Stimulated activated CD8-positive, alpha-beta memory T cell treated with anti-CD3 and anti-CD28 coated beads, Interleukin-7, amount 100 ng/mL, for 4 hours (primary cell): ENCODE results near the gene SHOC2.

Experiments used
- DNase-seq, 2 donors: peaks; one replicate each; pipeline ENCODE4 v3.0.0-alpha.2; 2020; ENCODE audit warnings: low read depth in 2 of 2

Gene SHOC2

DNA sequence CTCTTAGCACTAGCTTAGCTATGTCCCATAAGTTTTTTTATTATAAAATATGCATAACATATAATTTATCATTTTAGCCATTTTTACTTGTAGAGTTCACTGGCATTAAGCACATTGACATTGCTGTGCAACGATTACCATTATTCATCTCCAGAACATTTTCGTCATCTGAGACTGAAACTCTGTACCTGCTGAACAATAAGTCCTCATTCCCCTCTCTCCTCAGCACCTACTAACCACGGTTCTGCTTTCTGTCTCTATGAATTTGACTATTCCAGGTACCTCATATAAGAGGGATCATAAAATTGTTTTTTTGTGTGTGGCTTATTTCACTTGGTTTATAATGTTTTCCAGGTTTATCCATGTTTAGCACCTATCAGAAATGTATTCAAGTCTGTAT, 64.1 kb downstream of the SHOC2 start:
- no peak for DNase-seq

DNA sequence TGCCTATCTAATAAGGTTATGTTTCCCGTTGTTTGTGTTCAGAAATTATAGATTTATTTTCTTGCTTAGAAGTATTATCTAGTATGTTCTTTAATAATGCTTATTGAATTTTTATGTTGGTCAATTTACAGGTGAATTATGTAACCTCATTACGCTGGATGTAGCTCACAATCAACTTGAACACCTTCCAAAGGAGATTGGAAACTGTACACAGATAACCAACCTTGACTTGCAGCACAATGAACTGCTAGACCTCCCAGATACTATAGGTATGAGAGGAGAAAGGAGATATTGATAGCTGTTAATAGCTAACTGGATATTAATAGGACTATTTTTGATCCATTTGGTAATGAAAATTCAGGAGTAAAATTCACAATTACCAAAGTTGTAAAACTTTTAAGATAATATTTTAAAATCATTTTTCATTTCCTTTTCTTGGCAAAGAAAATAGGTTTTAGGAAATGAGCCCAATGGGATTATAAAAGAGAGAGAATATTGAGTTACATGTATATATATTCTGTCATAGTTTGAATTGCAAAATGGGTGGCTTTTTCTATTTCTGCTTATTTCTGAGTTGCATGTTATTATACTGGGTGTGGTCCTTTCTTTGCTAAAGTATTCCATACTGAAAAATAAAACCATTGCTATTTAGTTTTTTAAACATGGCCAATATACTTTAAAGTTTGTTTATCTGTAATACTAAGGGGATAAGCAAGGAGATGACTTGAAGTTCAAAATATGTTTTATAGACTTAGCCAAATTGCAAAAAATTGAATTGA, 66.3 kb downstream of the SHOC2 start:
- no peak for DNase-seq

DNA sequence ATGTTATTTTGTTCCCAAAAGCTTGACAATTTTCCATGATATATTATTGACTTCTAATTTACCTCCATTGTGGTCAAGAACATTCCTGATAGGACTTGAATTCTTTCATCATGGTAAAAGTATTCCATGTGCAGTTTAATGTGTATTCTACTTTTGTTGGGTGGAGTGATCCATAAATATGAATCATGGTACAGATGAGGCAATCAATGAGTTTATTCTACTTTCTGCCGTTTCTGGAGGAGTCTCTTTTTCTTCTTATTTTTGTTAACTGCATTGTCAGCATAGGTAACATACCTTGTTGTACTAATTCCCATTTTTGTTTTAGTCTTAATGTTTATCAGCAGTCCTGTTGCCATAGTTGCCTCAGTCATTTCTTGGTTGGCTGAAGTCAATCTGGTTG, 69.6 kb downstream of the SHOC2 start:
- DNase-seq = no peak

DNA sequence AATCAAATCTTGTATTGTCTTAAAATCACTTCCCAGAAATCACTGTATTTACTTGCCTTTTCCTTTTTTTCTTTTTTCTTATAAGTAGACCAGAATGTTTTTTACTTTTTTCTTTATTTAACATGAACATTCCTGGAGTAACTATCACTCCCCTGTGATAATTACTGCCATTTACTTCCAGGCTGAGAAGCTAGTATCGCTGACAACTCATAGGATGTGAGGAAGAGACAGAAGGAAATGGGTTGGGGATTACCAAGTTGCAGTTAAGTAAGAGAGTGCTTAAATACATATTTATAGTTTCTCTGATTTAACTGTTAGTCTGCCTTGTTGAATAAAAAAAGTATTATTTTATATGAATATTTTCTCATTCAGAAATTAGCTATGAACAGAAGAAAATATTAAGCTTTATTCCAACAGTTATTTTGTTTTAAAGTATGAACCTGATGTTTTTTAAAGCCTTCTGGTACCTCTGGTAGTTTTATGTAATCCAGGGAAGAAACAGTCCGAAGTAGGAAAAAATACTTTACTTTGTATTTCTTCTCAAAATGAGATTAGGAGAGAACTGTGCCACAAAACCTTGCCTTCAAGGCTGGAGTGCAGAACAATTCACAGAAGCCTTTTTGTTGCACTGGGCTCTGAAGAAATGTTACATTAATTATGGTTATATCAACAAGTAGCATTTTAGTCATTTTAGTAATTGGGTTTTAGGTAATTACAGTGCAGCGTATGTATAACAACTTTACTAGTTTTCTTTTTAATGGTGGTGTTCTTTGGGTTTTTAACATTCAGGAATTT, 72.8 kb downstream of the SHOC2 start:
- no peak for DNase-seq

DNA sequence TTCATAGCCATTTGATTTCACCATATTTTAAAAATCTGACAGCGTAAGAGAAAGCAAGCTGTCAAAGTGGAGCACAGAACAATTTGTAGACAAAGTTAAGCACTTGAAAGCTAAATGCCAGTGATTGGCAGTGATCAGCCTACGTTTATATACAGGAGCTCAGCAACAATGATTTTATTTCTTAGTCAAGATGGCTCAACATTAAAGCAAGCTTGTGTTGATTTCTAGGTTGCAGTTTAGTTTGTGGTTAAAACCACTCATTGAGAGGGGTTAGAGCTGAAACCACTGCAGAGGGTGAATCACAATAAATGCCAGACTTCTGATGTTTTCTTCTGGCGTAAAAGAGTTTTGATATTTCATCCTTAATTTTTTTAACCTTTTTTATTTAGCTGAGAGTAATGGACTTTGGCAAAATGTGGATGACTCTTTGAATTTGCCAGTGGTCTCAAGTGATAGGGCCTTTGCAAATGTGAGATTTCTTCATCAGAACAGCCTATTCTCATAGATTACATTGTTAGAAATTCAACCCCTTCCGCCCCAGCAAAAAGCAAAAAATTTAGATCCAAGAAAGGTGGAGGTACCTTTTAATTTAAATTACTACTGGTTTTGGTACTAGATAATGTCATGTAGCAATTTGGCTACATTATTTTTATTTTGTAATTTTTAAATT, 73.8 kb downstream of the SHOC2 start:
- DNase-seq = no peak

DNA sequence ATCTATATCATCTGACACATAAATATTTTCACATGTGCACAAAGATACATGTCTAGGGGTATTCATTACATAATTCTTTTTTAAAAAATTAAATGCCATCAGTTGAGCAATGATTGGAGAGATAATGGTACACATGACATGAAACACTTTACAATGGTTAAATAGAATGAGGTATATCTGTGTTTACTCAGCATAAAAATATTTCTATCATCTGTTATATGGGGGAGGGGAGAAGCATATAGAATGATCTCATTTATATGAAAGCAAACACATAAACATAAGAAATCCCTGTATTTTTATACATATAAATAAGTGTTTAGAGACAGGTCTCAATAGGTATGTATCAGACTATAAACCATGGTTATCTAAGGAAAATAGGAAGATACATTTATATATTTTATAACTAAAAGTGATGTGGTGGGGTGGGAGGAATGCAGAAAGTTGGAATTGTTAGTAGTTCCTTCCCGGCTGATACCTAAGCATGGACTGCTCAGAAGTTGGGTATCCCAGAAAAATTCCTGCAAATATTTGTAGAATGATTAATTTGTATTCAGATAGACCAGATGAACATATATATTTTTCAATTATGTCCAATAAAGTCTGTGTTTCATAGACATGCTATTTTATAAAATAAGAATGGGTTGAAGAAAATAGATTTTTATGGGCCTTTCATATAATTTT, 75.1 kb downstream of the SHOC2 start:
- no peak for DNase-seq

DNA sequence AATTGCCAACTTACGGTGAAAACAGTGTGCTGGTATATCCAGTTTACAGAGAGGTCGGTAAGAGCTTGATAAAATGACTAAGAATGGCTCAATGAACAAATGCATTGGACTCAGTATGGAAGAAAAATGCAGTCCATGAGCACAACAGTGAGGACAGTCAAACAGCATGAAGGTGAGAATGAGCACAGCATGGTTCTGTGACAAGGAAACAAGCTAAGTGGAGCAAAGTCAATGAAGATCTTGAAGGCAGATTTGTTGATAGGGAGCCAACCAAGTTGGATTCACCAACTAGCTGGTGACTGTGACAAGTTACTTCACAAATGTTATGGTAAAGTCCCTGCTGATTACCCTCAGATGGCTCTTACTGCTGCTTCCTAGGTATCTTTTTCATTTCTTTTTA, 75.9 kb downstream of the SHOC2 start:
- DNase-seq = no peak

DNA sequence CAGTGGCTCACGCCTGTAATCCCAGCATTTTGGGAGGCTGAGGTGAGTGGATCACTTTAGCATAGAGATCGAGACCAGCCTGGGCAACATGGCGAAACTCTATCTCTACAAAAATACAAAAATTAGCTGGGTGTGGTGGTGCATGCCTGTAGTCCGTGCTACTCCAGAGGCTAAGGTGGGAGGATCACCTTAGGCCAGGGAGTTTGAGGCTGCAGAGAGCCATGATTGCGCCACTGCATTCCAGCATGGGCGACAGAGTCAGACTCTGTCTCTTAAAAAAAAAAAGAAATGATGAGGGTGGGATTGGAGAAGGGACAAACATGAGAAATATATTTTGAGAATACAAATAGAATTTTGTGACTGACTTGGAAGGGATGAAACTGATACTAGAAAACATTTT, 76.9 kb downstream of the SHOC2 start:
- no peak for DNase-seq

DNA sequence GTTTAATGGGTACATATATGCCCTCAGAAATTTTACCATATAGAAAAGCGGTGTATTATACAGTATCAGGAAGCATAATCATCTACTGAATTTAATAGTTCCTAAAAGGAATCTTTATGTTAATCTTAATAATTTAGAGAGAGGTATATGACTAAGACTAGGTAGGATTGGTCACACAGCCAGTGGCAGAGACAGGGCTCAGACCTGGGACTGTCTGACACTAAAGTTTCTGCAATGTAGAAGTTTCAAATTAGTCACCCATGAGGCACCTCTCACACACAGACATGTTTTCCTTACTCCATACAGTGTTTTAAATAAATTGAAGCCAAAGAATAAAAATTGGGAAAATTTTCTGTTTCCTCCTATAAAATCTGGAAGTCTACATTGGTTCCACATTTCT, 84.6 kb downstream of the SHOC2 start:
- DNase-seq = no peak

DNA sequence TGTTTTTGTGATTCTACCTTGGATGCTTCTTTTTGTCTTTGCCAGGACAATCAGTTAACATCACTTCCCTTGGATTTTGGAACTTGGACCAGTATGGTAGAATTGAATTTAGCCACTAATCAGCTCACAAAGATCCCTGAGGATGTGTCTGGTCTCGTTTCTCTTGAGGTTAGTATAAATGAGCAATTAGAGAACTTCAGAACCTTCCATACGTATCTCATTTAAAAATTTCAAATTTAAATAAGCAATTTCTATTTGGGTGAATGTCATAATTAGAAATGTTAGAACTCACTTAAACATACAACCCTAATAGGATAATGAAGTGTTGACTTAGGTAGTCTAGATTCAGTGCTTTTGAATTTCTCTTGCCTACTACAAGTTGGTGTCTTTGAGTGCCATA, 88.1 kb downstream of the SHOC2 start:
- DNase-seq = no peak

DNA sequence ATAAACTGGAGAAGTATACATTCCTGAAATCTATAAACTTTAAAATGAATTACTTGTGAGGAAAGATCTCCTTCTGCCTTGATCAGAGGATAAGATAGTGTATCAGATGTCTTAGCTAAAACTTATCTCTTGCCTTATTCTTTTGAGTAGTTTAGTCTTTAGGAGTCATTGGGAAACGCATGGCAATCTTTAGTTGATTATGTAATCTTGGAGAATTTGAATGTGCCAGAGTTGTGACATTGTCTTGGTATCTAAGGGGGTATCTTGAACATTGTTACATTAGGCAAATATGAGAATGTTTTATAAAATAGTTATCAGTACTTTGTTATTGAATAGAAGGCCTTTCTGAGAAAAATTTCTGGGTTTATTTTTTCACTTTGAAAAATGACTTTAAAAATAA, 95.8 kb downstream of the SHOC2 start:
- DNase-seq = no peak

DNA sequence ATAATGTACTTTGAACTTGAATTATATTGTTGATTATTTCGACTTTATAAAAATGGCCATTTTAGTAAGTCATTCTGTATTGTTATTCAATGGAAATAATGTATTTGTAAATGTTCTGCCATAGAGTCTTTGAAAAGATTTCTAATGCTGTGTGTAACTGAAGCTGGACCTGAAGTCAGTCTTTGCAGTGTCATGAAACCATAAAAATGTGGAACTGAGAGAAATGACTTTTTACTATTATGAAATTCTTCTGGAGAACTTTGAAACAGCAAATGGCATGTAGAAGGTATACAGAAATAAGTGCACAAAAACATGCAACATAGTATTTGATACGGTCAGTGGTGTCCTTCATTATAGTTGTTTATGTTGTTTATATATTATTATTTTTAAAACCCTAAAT, 97.7 kb downstream of the SHOC2 start:
- no peak for DNase-seq

DNA sequence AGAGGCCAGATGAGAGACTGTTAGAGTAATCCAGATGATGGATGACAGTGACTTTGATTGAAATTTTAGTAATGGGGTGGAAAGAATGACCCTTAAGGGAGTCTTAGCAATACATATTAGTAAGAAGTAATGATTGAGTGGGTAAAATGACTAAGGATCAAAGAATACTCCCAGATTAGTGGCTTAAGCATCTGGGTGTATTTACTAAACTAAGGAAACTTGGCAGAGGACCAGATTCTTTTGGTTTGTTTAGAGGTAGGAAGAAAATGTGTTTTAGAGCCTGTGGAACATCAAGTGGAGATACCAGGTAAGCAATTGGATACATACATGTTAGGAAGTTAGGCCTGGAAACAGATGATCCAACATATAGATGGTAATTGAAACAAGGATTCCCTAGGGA, 98.6 kb downstream of the SHOC2 start:
- DNase-seq = no peak

DNA sequence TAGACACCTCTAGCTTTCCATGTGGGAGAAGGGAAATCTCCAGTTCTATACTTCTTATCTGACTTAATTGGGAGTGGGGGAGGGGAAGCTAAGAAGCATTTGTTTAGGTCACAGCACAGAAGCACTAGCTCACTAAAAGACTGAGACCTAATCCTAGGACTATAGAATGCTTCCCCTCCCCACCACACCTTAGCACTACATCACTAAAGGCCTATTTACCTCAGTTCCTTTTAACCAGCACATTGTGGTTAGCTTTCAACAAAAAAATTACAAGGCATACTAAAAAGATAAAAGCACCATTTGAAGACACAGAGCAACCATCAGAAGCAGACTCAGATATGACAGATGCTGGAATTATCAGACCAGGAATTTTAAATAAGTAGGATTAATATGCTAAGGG, 103.7 kb downstream of the SHOC2 start:
- DNase-seq = no peak

DNA sequence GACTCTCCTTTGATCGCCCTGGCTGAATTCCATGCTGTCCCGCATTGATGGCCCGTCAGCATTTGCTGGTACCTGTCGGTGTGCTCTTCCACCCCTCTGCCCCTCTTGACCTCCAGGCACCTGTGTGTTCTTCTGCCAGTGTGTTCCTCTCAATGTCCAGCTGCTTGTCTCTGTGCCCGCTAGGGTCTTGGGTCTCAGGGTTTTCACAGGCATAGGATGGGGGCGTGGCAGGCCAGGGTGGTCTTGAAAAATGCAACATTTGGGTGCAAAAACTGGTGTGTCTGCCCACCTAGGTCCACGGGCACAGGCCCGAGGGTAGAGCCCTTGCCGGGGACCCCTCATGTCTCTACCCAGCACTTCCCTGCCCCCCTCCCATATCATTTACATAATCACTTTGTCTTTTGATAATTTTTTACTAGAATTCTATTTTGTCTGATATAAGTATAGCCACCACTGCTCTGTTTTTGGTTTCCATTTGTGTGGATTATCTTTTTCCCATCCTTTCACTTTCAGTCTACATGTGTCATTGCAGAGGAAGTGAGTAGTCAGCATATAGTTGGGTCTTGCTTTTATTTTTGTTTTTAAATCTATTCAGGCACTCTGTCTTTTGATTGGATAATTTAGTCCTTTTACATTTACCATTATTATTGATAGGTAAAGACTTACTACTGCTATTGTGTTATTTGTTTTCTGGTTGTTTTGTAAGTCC, 110.8 kb downstream of the SHOC2 start:
- DNase-seq = no peak

DNA sequence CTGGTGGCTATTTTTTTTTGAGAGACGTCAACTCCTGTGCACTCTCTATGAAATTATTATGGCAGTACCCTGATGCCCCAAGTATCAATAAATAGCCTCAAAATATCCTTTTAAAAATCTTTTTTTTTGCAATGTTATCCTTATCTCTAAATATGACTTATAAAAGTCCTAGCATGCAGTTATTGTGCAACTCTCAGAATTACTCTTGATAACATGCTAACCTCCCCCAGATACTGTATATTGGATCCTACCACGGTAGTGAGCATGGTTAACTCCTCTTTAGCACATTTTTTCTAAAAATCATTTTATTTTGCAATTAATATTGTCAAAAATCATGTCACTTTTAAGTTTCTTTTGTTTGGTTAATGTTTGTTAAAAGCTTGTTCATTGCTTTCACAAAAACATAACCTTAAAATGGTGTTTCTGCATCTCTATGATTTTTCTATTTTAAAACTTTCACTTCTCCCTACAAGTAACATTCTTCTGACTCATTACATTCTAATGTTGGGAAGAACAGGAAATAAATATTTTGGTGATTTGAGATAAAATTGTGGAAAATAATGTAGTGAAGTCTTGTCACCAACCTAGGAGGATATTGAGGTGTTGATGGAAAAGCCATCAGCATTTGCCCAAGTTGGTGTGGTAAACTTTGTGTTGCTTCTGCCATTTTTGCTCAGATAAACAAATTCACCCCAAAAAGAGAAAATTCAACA, 115.3 kb downstream of the SHOC2 start:
- DNase-seq = no peak

DNA sequence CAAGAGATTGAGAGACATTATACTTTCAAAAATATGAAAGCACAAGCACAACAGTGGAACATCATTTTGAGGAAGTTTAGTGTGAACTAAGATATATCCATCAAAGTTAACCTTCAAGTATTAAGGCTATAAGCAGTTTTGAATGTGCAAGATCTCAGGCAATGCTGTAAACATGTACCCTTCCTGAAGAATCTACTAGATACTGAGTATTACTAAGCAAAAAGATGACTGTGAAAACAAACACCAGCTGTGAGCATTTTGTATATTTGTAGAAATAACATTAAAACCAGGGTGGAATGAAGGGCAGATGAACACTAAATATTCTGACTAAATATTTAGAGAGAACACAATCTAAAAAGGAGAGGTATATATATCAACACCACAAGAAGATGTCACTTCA, 116.1 kb downstream of the SHOC2 start:
- no peak for DNase-seq

DNA sequence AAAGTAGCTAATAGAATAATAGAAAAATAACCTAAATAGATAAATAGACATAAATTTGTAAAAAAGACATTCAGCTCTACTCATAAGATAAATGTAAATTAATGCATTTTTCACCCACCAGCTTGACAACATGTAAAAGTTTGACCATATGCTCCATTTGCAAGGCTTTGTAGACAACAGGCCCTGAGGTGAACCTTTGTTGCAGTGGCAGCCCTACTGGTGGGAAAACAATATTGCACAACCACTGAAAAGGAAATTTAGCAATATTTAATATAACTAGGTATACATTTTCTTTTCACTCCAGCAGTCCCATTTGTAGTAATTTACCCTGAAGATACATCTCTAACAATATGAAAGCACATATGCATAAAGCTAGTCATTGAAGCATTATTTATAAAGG, 118.5 kb downstream of the SHOC2 start:
- no peak for DNase-seq

DNA sequence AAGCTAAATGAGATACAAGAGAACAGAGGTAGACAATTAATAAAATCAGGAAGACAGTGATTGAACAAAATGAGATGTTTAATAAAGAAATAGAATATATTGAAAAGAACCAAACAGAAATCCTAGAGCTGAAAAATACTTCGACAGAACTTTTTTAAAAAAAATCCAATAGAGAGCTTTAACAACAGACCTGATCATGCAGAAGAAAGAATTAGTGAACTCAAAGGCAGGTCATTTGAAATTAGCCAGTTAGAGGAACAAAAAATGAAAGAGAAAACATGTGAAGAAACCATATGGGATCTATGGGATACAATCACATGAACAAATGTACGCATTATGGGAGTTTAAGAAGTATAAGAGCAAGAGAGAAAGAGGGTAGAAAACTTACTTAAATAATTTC, 120.1 kb downstream of the SHOC2 start:
- no peak for DNase-seq

DNA sequence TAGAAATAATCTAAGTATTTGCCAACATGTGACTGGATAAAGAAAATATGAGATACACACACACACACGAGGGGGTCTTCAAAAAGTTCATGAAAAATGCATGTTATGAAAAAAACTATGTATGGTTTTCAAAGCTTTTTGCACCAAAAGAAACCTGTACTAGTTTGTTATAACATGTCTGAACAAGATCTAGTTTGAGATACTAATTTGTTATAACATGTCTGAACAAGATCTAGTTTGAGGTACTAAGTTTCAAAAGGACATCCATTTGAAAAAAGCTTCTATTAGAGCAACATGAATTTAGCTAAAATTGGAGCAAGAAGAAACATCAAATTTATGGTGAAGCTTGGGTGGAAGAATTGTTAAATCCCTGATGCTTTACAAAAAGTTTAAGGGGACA, 137.6 kb downstream of the SHOC2 start:
- DNase-seq = no peak
